HG02588 (cell line): Measurements from ENCODE around the gene HMGCS1.
"Not testable (repeated sequence)": the region's sequence is repeated elsewhere in the genome, so short reads cannot be mapped to it uniquely, and the experiment has no call there.

ENCODE experiments used
- ATAC-seq: cut with Tn5 transposase; IDR thresholded peaks from one replicate; pipeline ENCODE4 v1.9.1; 2021; ENCODE audit warnings: mild to moderate bottlenecking, moderate library complexity; ENCODE audit not compliant: unreplicated experiment

HMGCS1 gene

GRCh38 chr5:43313035-43313853 is at the start of gene HMGCS1:
HMGCS1 (minus strand) TSS chr5:43313412; CDS start chr5:43298965, 14,447 bp downstream.
- peak; percentile 93 for ATAC-seq

- no peak for ATAC-seq
Measured at GRCh38 chr5:43358726-43359125, 45.5 kb upstream of the HMGCS1 start.

GRCh38 chr5:43358301-43358700 is 45.1 kb upstream of the HMGCS1 start:
- ATAC-seq, result no peak

GRCh38 chr5:43357878-43358281 is 44.7 kb upstream of the HMGCS1 start:
- ATAC-seq, result no peak

GRCh38 chr5:43357067-43357466 is 43.9 kb upstream of the HMGCS1 start:
- no peak for ATAC-seq

- no peak for ATAC-seq
Measured at GRCh38 chr5:43354774-43355173, 41.6 kb upstream of the HMGCS1 start.

GRCh38 chr5:43353668-43354067 is 40.5 kb upstream of the HMGCS1 start:
- ATAC-seq, result no peak

GRCh38 chr5:43352915-43353314 is 39.7 kb upstream of the HMGCS1 start:
- ATAC-seq, result no peak

- no peak for ATAC-seq
Measured at GRCh38 chr5:43352131-43352530, 38.9 kb upstream of the HMGCS1 start.

GRCh38 chr5:43348861-43349363 is 35.7 kb upstream of the HMGCS1 start:
- no peak for ATAC-seq

GRCh38 chr5:43348207-43348606 is 35.0 kb upstream of the HMGCS1 start:
- ATAC-seq, result no peak

- ATAC-seq, result no peak
Measured at GRCh38 chr5:43338862-43339261, 25.6 kb upstream of the HMGCS1 start.

GRCh38 chr5:43336159-43336558 is 22.9 kb upstream of the HMGCS1 start:
- no peak for ATAC-seq

GRCh38 chr5:43335681-43336080 is 22.5 kb upstream of the HMGCS1 start:
- no peak for ATAC-seq

GRCh38 chr5:43332401-43332800 is 19.2 kb upstream of the HMGCS1 start:
- ATAC-seq, result no peak

GRCh38 chr5:43325624-43326023 is 12.4 kb upstream of the HMGCS1 start:
- not testable (repeated sequence) for ATAC-seq

- not testable (repeated sequence) for ATAC-seq
Measured at GRCh38 chr5:43323488-43323887, 10.3 kb upstream of the HMGCS1 start.

- ATAC-seq, result no peak
Measured at GRCh38 chr5:43320846-43321245, 7.6 kb upstream of the HMGCS1 start.

- ATAC-seq, result no peak
Measured at GRCh38 chr5:43316421-43316820, 3.2 kb upstream of the HMGCS1 start.

GRCh38 chr5:43315682-43316081 is 2.5 kb upstream of the HMGCS1 start:
- no peak for ATAC-seq

GRCh38 chr5:43315263-43315662 is 2.1 kb upstream of the HMGCS1 start:
- no peak for ATAC-seq

- ATAC-seq, result no peak
Measured at GRCh38 chr5:43314724-43315123, 1.5 kb upstream of the HMGCS1 start.
